A549 (cell line): ENCODE data around the gene HTRA2. TPM values are rescaled to one million over a fixed set of nuclear protein-coding genes. Genes with fewer than 3 reads are reported as not detected.

Experiments used
- ATAC-seq, 2 experiments: fragments of 200-7000 bp in 1 of 2; fragments of >200 bp in 1 of 2; cut with Nextera tagmentation in 1 of 2; cut with Tn5 transposase in 1 of 2; 3 replicates each; pipeline versions ENCODE4 v1.8.0 to v1.9.1; 2018 to 2020; ENCODE audit warnings: mild to moderate bottlenecking in 1 of 2, moderate library complexity in 1 of 2
- CTCF ChIA-PET: fragments of 300-600 bp; sonication (Branson Sonifier 250); formaldehyde crosslinking; extraction: SDS; loops from one replicate; lab custom pipeline; 2021; ENCODE audit warnings: antibody characterized with exemption, inconsistent platforms; lab: Yijun Ruan, JAX
- POLR2A ChIA-PET: fragments of 350-600 bp; formaldehyde crosslinking; extraction: SDS; loops from one replicate; lab custom pipeline; 2021; ENCODE audit warnings: antibody characterized with exemption, inconsistent platforms; lab: Yijun Ruan, JAX
- DNase-seq, 2 experiments: peaks; one replicate each; pipeline versions ENCODE4 v3.0.0 to v3.0.0-alpha.2; 2011 to 2016; ENCODE audit warnings: low read depth in 1 of 2, low spot score in 1 of 2
- FAIRE-seq: peaks from 2 replicates; lab custom pipeline; 2011; peaks lifted over from hg19 to GRCh38; lab: Jason Lieb, UNC
- H3K27ac ChIP-seq, 2 experiments: fragments of >200 bp; sonication (Bioruptor Twin); formaldehyde crosslinking; 3 replicates each; pipeline ENCODE4 v1.5.1; 2016 to 2017
- H3K4me1 ChIP-seq: fragments of >200 bp; sonication (Bioruptor Twin); formaldehyde crosslinking; 3 replicates; pipeline ENCODE4 v1.6.1; 2016
- H3K4me2 ChIP-seq: fragments of >200 bp; sonication (Bioruptor Twin); formaldehyde crosslinking; 3 replicates; pipeline ENCODE4 v1.6.1; 2016
- H3K4me3 ChIP-seq: fragments of >200 bp; sonication (Bioruptor Twin); formaldehyde crosslinking; 3 replicates; pipeline ENCODE4 v1.5.1; 2016
- H3K9me3 ChIP-seq: fragments of >200 bp; sonication (Bioruptor Twin); formaldehyde crosslinking; 3 replicates; pipeline ENCODE4 v1.6.1; 2016
- BHLHE40 ChIP-seq: IDR thresholded peaks from 2 replicates; pipeline ENCODE4 v1.6.1; 2012; ENCODE audit warnings: low read depth, low read length, inconsistent platforms
- CHD2 ChIP-seq: fragments of 150-350 bp; IDR thresholded peaks from 2 replicates; pipeline ENCODE4 v1.6.1; 2014; ENCODE audit warnings: low read length; ENCODE audit not compliant: partially characterized antibody
- EHF ChIP-seq: fragments of 250-450 bp; sonication (Bioruptor Pico); IDR thresholded peaks from 2 replicates; pipeline ENCODE4 v1.5.0; 2020; ENCODE audit warnings: mild to moderate bottlenecking
- EP300 ChIP-seq, 2 experiments: fragments of >200 bp; sonication (Bioruptor Twin); formaldehyde crosslinking; IDR thresholded peaks; 2 replicates in 1 of 2; 3 replicates in 1 of 2; pipeline ENCODE4 v1.6.1; 2016 to 2017
- ESRRA ChIP-seq: fragments of 150-350 bp; IDR thresholded peaks from 2 replicates; pipeline ENCODE4 v1.6.1; 2014; ENCODE audit warnings: mild to moderate bottlenecking, low read length, borderline replicate concordance
- GATA3 ChIP-seq: IDR thresholded peaks from 2 replicates; pipeline ENCODE4 v1.6.1; 2012; ENCODE audit warnings: borderline replicate concordance
- HEYL ChIP-seq: fragments of 250-450 bp; sonication (Bioruptor Pico); IDR thresholded peaks from 2 replicates; pipeline ENCODE4 v1.8.0; 2021; ENCODE audit warnings: mild to moderate bottlenecking, moderate library complexity
- HOXA7 ChIP-seq: fragments of 250-450 bp; sonication (Bioruptor Pico); IDR thresholded peaks from 2 replicates; pipeline ENCODE4 v1.5.0; 2020; ENCODE audit warnings: mild to moderate bottlenecking, moderate library complexity
- HOXB5 ChIP-seq: fragments of 250-450 bp; sonication (Bioruptor Pico); IDR thresholded peaks from 2 replicates; pipeline ENCODE4 v1.5.0; 2020; ENCODE audit warnings: mild to moderate bottlenecking, moderate library complexity
- JUN ChIP-seq, 2 experiments: fragments of >200 bp; sonication (Bioruptor Twin); formaldehyde crosslinking; IDR thresholded peaks; 2 replicates in 1 of 2; 3 replicates in 1 of 2; pipeline ENCODE4 v1.6.1; 2016 to 2017
- JUNB ChIP-seq: fragments of >200 bp; sonication (Bioruptor Twin); formaldehyde crosslinking; IDR thresholded peaks from 2 replicates; pipeline ENCODE4 v1.6.1; 2016
- KDM1A ChIP-seq: fragments of 200-600 bp; sonication (generic); IDR thresholded peaks from 2 replicates; pipeline ENCODE4 v1.6.1; 2016; ENCODE audit warnings: low read depth, mild to moderate bottlenecking
- MAFK ChIP-seq: fragments of 450-650 bp; IDR thresholded peaks from 2 replicates; pipeline ENCODE4 v1.6.1; 2014; ENCODE audit not compliant: partially characterized antibody
- MYC ChIP-seq: IDR thresholded peaks from 2 replicates; pipeline ENCODE4 v1.6.1; 2012; ENCODE audit warnings: mild to moderate bottlenecking, inconsistent platforms, low read length, improper control_type of control experiment, borderline replicate concordance
- NPAS2 ChIP-seq: fragments of 250-450 bp; sonication (Bioruptor Pico); IDR thresholded peaks from 2 replicates; pipeline ENCODE4 v1.8.0; 2022; ENCODE audit warnings: mild to moderate bottlenecking, moderate library complexity, borderline replicate concordance
- RAD21 ChIP-seq, 2 experiments: fragments of >200 bp in 1 of 2; sonication (Bioruptor Twin) in 1 of 2; formaldehyde crosslinking in 1 of 2; IDR thresholded peaks in 1 of 2; conservative IDR thresholded peaks in 1 of 2; 2 replicates in 1 of 2; 3 replicates in 1 of 2; pipeline ENCODE4 v1.6.1; 2012 to 2018; ENCODE audit warnings: inconsistent platforms in 1 of 2
- RARB ChIP-seq: fragments of 250-450 bp; sonication (Bioruptor Pico); IDR thresholded peaks from 2 replicates; pipeline ENCODE4 v1.8.0; 2021; ENCODE audit warnings: mild to moderate bottlenecking, moderate library complexity
- REST ChIP-seq: fragments of 200-600 bp; sonication (generic); IDR thresholded peaks from 2 replicates; pipeline ENCODE4 v1.6.1; 2016; ENCODE audit warnings: antibody characterized with exemption, mild to moderate bottlenecking, moderate library complexity
- RNF2 ChIP-seq: fragments of 200-600 bp; sonication (generic); IDR thresholded peaks from 2 replicates; pipeline ENCODE4 v1.6.1; 2016; ENCODE audit warnings: low read depth, mild to moderate bottlenecking, antibody characterized with exemption, moderate library complexity, borderline replicate concordance
- TFCP2L1 ChIP-seq: fragments of 250-450 bp; sonication (Bioruptor Pico); IDR thresholded peaks from 2 replicates; pipeline ENCODE4 v1.5.0; 2021; ENCODE audit warnings: mild to moderate bottlenecking
- TP53 ChIP-seq: fragments of 250-450 bp; sonication (Bioruptor Pico); IDR thresholded peaks from 2 replicates; pipeline ENCODE4 v1.5.0; 2021; ENCODE audit warnings: mild to moderate bottlenecking, moderate library complexity
- ZSCAN20 ChIP-seq: fragments of 250-450 bp; sonication (Bioruptor Pico); IDR thresholded peaks from 2 replicates; pipeline ENCODE4 v1.8.0; 2022; ENCODE audit warnings: mild to moderate bottlenecking, moderate library complexity
- WGBS: methylation state at CpG from one replicate; pipeline ENCODE4 v1.1.6; 2017; ENCODE audit errors: missing lambda C conversion rate; 5-methylcytosine and 5-hydroxymethylcytosine counted together
- polyA plus RNA-seq, 4 experiments: library from polyadenylated mRNA; depleted of rRNA in 3 of 4; stranded (reverse); fragments of >200 nt; fragmentation: RNase III in 1 of 4; extraction: RNeasy Plus Mini Kit Qiagen cat#74134 plus additional on column Dnase treatment in 1 of 4; gene quantifications; 2 replicates in 3 of 4; 3 replicates in 1 of 4; pipeline ENCODE4 v1.2.3, GENCODE V29; 2011 to 2017
- TF ChIP-seq, protein P1 (sequence below): fragments of >200 bp; sonication (Bioruptor Twin); formaldehyde crosslinking; IDR thresholded peaks from 3 replicates; pipeline ENCODE4 v1.5.1; 2016

HTRA2 gene
- polyA plus RNA-seq, 2 of the 4 experiments (the other 2 are of a cell fraction), result 28.7 to 36.5 TPM

DNA sequence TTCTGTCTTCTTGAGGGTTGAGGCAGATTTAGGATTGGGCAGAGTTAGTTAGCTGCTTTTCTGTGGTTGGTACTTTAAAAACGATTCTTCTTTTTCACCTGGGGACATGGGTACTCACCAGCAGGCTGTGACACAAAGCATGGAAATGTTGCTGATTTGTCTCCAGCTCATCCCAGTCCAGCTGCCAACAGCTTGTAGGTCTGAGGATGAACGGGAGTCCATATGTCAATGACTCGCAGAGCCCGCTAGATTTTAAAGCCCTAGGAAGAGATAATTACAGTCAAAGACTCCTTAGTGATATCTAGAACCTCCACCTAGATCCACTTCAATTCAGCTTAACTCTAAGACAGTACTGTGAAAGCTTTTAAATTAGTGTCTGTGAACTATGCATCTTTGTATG, 45.6 kb downstream of the HTRA2 start:
- whole genome bisulfite sequencing, result 64% methylated on average over 4 of the region's 4 CpGs
- DNase-seq, result no peak
- Histone ChIP-seq H3K4me3 (no peak overlapping the region), H3K4me1 (no peaks in the 10 kb centered on the region), H3K9me3 (no peaks in the 10 kb centered on the region), H3K4me2 (no peak overlapping the region), H3K27ac (no peak overlapping the region)
- no peak for ATAC-seq
- FAIRE-seq, result no peak
- POLR2A ChIA-PET, result no interaction called here
- CTCF ChIA-PET, result interaction anchor here (1.3 to 17.2 kb wide), 4 partner anchors 11 to 43 kb away, joined by 3 to 181 read pairs (median 5); no protein-coding TSS in a partner anchor
- TF ChIP-seq EP300 (IDR thresholded peaks at IDR 0.05), result no peak
- no peak for TF ChIP-seq KDM1A
- TF ChIP-seq JUN (IDR thresholded peaks at IDR 0.05), result no peak
- no peak for TF ChIP-seq ESRRA
- no peak for TF ChIP-seq EHF (CRISPR knock-in tag)
- no peak for TF ChIP-seq RAD21 (conservative IDR thresholded peaks at IDR 0.05 in 1 of 2, IDR thresholded peaks at IDR 0.05 in 1 of 2)
- TF ChIP-seq NPAS2 (CRISPR knock-in tag), result no peak
- no peak for TF ChIP-seq BHLHE40

DNA sequence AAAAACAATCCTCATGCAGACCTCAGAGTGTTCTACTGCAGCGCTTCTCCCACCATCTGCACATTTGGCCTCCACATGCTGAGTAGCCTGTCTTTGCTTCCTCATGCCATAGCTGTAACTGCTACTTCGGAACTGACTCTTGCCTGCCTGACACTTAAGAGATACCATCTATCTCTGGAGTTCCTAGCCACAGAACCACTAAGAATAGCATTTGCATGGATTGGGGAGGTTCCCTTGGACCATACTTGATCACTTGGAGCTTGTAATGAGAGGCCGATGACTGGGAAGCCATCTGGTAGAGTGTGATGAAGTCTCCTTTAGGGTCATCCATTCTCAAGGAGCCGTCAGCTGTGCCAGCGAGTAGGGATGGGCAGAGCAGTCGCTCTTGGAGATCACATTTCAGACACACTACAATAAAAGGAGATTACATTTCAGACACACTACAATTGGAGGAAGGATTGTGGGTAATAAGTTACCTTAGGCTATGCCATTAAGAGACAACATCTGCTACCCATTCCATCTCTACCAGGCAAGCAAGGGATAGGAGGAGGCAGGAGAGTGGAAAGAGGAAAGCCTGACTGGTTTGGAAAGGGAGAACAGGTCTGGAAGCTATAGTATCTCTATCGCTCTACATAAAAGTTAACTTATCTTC, 46.6 kb downstream of the HTRA2 start:
- no peak overlapping the region for H3K4me2 ChIP-seq
- H3K4me1 ChIP-seq, result no peaks in the 10 kb centered on the region
- 78% methylated on average over 7 of the region's 7 CpGs for WGBS
- no peak overlapping the region for H3K4me3 ChIP-seq
- H3K9me3 ChIP-seq, result no peaks in the 10 kb centered on the region
- CTCF ChIA-PET, result interaction anchor here (1.2 to 17.2 kb wide), 4 partner anchors 7 to 93 kb away, joined by 3 to 181 read pairs (median 6); partner anchors contain the start of genes CCDC142 and TTC31
- no peak overlapping the region for H3K27ac ChIP-seq
- FAIRE-seq (no peak), DNase-seq (no peak)
- TF ChIP-seq, protein P1, sequence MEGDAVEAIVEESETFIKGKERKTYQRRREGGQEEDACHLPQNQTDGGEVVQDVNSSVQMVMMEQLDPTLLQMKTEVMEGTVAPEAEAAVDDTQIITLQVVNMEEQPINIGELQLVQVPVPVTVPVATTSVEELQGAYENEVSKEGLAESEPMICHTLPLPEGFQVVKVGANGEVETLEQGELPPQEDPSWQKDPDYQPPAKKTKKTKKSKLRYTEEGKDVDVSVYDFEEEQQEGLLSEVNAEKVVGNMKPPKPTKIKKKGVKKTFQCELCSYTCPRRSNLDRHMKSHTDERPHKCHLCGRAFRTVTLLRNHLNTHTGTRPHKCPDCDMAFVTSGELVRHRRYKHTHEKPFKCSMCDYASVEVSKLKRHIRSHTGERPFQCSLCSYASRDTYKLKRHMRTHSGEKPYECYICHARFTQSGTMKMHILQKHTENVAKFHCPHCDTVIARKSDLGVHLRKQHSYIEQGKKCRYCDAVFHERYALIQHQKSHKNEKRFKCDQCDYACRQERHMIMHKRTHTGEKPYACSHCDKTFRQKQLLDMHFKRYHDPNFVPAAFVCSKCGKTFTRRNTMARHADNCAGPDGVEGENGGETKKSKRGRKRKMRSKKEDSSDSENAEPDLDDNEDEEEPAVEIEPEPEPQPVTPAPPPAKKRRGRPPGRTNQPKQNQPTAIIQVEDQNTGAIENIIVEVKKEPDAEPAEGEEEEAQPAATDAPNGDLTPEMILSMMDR, result no peak
- TF ChIP-seq, all 56 proteins: peak for 0
- no peak for ATAC-seq
- POLR2A ChIA-PET, result no interaction called here

- no peak for TF ChIP-seq JUN (IDR thresholded peaks at IDR 0.05)
- TF ChIP-seq, protein P1, result no peak
- no peak for TF ChIP-seq TFCP2L1 (CRISPR knock-in tag)
- TF ChIP-seq MAFK, result no peak
- no peak for TF ChIP-seq ZSCAN20 (CRISPR knock-in tag)
- no peak for TF ChIP-seq RNF2
- TF ChIP-seq REST, result no peak
- TF ChIP-seq RARB (CRISPR knock-in tag), result no peak
- TF ChIP-seq CHD2, result no peak
- no peak for TF ChIP-seq HEYL (CRISPR knock-in tag)
- TF ChIP-seq EHF (CRISPR knock-in tag), result no peak
- TF ChIP-seq MYC, result no peak
- TF ChIP-seq JUNB, result no peak
- no peak for TF ChIP-seq KDM1A
- TF ChIP-seq HOXA7 (CRISPR knock-in tag), result no peak
- no peak for TF ChIP-seq ESRRA
- TF ChIP-seq TP53 (CRISPR knock-in tag), result no peak
- TF ChIP-seq HOXB5 (CRISPR knock-in tag), result no peak
- no peak for TF ChIP-seq GATA3
- no peak for TF ChIP-seq RAD21 (conservative IDR thresholded peaks at IDR 0.05 in 1 of 2, IDR thresholded peaks at IDR 0.05 in 1 of 2)
- FAIRE-seq, result no peak
- Histone ChIP-seq H3K9me3 (no peaks in the 10 kb centered on the region), H3K4me1 (no peaks in the 10 kb centered on the region), H3K27ac (no peak overlapping the region), H3K4me3 (no peak overlapping the region), H3K4me2 (no peak overlapping the region)
- WGBS, result 7% methylated on average over 1 of the region's 1 CpG
- no peak for DNase-seq
- CTCF ChIA-PET, result interaction anchor here (1.2 to 17.2 kb wide), 4 partner anchors 8 to 94 kb away, joined by 3 to 181 read pairs (median 6); partner anchors contain the start of genes CCDC142 and TTC31
- no peak for ATAC-seq
- POLR2A ChIA-PET, result no interaction called here
Observed at GRCh38 chr2:74576863-74577229, 47.1 kb downstream of the HTRA2 start.
